Gastrocnemius medialis (tissue), 4 donors: Measurements from ENCODE around the gene PPARA. TPM values are rescaled to one million over a fixed set of nuclear protein-coding genes. Genes with fewer than 3 reads are reported as not detected.

Experiments
- ATAC-seq, 2 donors: fragments of 150-250 bp; one replicate each; pipeline ENCODE4 v1.9.1; 2016
- DNase-seq, 2 donors: peaks; one replicate each; pipeline ENCODE4 v3.0.0-alpha.2; 2019
- H3K27ac ChIP-seq, 4 donors: fragments of 200-600 bp; sonication (generic); 1 replicate in 1 of 4; 2 replicates in 3 of 4; pipeline ENCODE4 v1.5.1; 2016 to 2018; ENCODE audit warnings: mild to moderate bottlenecking in 2 of 4, moderate library complexity in 1 of 4
- H3K27me3 ChIP-seq, 3 donors: fragments of 200-600 bp; sonication (generic) in 2 of 3; 1 replicate in 1 of 3; 2 replicates in 2 of 3; pipeline versions ENCODE4 v1.5.1 to v1.6.0; 2016 to 2019; ENCODE audit warnings: mild to moderate bottlenecking in 1 of 3, moderate library complexity in 1 of 3
- H3K36me3 ChIP-seq, 2 donors: fragments of 200-600 bp; sonication (generic) in 1 of 2; one replicate each; pipeline ENCODE4 v1.5.1; 2017 to 2018
- H3K4me1 ChIP-seq, 2 donors: fragments of 200-600 bp; sonication (generic) in 1 of 2; one replicate each; pipeline ENCODE4 v1.5.1; 2016 to 2017; ENCODE audit warnings: mild to moderate bottlenecking in 2 of 2
- H3K4me3 ChIP-seq, 4 donors: fragments of 200-600 bp; sonication (generic) in 3 of 4; 1 replicate in 1 of 4; 2 replicates in 3 of 4; pipeline ENCODE4 v1.5.1; 2016 to 2019; ENCODE audit warnings: mild to moderate bottlenecking in 2 of 4
- H3K9me3 ChIP-seq, 3 donors: fragments of 200-600 bp; sonication (generic) in 2 of 3; 1 replicate in 1 of 3; 2 replicates in 2 of 3; pipeline ENCODE4 v1.5.1; 2016 to 2019
- CTCF ChIP-seq, 5 experiments: fragments of 450-650 bp in 3 of 5; fragments of 200-600 bp in 2 of 5; sonication (generic) in 2 of 5; IDR thresholded peaks in 4 of 5; conservative IDR thresholded peaks in 1 of 5; 1 replicate in 4 of 5; 2 replicates in 1 of 5; pipeline ENCODE4 v1.5.1; 2016 to 2019; ENCODE audit warnings: antibody characterized with exemption in 5 of 5, mild to moderate bottlenecking in 3 of 5, moderate library complexity in 3 of 5
- POLR2A ChIP-seq, 2 donors: fragments of 450-650 bp; IDR thresholded peaks; one replicate each; pipeline ENCODE4 v1.6.1; 2017; ENCODE audit warnings: antibody characterized with exemption in 2 of 2, mild to moderate bottlenecking in 2 of 2, moderate library complexity in 2 of 2
- in situ Hi-C, 4 donors: fragments of 200-750 bp; cut with MboI; loops; one replicate each; pipeline versions ENCODE4 v1.15.0 to v1.8.0; 2017; ENCODE audit warnings: low sequenced_read_pairs in 4 of 4
- intact Hi-C: fragments of 100-400 bp; cut with DNase I; formaldehyde crosslinking; loops from one replicate; pipeline ENCODE4 v1.15.1; 2023; ENCODE audit warnings: low total_unique reads
- total RNA-seq, 4 donors: library from RNA; depleted of rRNA; stranded (reverse); fragments of >200 nt; gene quantifications; one replicate each; pipeline versions ENCODE4 v1.1.0 to v1.2.3, GENCODE V29; 2016

Gene PPARA
- total RNA-seq, 4 donors from 2014 or later, result 29.6 to 74.8 (median 57.9) TPM

GRCh38 chr22:46220921-46221320 lies 70.6 kb downstream of the PPARA start:
- Histone ChIP-seq H3K9me3 (no peaks in the 10 kb centered on the region), H3K27ac (no peak overlapping the region), H3K4me1 (no peaks in the 10 kb centered on the region), H3K27me3 (no peaks in the 10 kb centered on the region), H3K36me3 (peaks cover 0 to 67% of the 10 kb centered on the region in 2 donors), H3K4me3 (no peak overlapping the region)
- no peak for DNase-seq
- TF ChIP-seq CTCF (IDR thresholded peaks at IDR 0.05 in 4 of 5, conservative IDR thresholded peaks at IDR 0.05 in 1 of 5), result no peak
- no peak for TF ChIP-seq POLR2A (IDR thresholded peaks at IDR 0.05)
- in situ Hi-C loops (no loop called here), intact Hi-C loops (no loop called here)
- no peak for ATAC-seq

DNA sequence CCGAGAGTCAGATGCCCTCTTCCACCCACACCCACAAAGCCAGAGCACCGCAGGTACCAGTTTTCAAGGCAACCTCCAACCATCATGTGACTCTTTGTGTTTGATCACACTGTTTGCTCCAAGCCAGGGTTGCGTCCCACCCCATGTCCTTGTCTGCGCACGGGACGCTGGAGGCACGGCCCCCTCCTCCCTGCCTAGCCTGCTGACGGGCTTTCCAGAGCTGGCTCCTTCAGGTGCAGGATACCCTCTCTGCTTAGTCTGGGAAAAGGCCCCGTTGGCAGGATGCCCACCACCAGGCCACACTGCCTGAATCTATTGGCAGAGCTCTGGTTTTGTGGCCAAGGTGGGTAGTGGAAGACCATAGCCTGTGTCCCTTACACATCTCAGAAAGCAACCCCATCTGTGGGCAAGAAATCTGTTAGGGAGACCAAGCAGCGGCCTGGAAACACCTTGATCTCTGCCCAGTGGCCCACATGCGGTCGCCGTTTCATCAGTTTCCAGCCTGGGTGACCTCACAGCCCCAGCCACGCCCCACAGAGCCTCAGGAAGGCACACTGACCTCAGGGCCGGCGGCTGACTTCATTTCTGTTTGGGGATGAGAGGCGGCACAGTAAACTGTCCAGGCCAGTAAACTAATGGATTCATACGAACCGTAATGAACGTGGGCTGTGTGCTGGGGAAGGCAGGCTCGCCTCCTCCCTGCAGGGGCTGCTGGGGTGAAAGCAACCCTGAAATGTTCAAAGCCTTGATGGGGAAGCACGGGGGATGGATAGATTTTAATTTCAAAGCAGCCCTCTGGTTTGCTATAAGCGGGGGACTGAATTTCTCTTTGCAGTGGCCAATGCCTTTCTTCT lies 73.9 kb downstream of the PPARA start:
- peaks cover 0 to 43% of the 10 kb centered on the region in 2 donors for H3K36me3 ChIP-seq
- intact Hi-C loops (no loop called here), in situ Hi-C loops (no loop called here)
- H3K4me3 ChIP-seq, result no peak overlapping the region
- no peaks in the 10 kb centered on the region for H3K9me3 ChIP-seq
- H3K27ac ChIP-seq, result no peak overlapping the region
- ATAC-seq, result no peak
- no peak for TF ChIP-seq CTCF (IDR thresholded peaks at IDR 0.05 in 4 of 5, conservative IDR thresholded peaks at IDR 0.05 in 1 of 5)
- TF ChIP-seq POLR2A (IDR thresholded peaks at IDR 0.05), result no peak
- no peaks in the 10 kb centered on the region for H3K4me1 ChIP-seq
- no peaks in the 10 kb centered on the region for H3K27me3 ChIP-seq
- no peak for DNase-seq

- Histone ChIP-seq H3K9me3 (no peaks in the 10 kb centered on the region), H3K27me3 (no peaks in the 10 kb centered on the region), H3K4me1 (no peaks in the 10 kb centered on the region), H3K4me3 (no peak overlapping the region), H3K36me3 (peaks cover 0 to 37% of the 10 kb centered on the region in 2 donors), H3K27ac (no peak overlapping the region)
- TF ChIP-seq CTCF (IDR thresholded peaks at IDR 0.05 in 4 of 5, conservative IDR thresholded peaks at IDR 0.05 in 1 of 5) (no peak), POLR2A (IDR thresholded peaks at IDR 0.05) (no peak)
- intact Hi-C loops (no loop called here), in situ Hi-C loops (no loop called here)
- DNase-seq (no peak), ATAC-seq (no peak)
Measured at GRCh38 chr22:46224898-46225290, 74.6 kb downstream of the PPARA start.

GRCh38 chr22:46225631-46226030 lies 75.3 kb downstream of the PPARA start:
- no peak for TF ChIP-seq CTCF (IDR thresholded peaks at IDR 0.05 in 4 of 5, conservative IDR thresholded peaks at IDR 0.05 in 1 of 5)
- no peak for TF ChIP-seq POLR2A (IDR thresholded peaks at IDR 0.05)
- no peaks in the 10 kb centered on the region for H3K27me3 ChIP-seq
- H3K9me3 ChIP-seq, result no peaks in the 10 kb centered on the region
- in situ Hi-C loops, result no loop called here
- intact Hi-C loops, result no loop called here
- H3K4me1 ChIP-seq, result no peaks in the 10 kb centered on the region
- peaks cover 0 to 30% of the 10 kb centered on the region in 2 donors for H3K36me3 ChIP-seq
- H3K27ac ChIP-seq, result no peak overlapping the region
- no peak for ATAC-seq
- DNase-seq, result no peak
- H3K4me3 ChIP-seq, result no peak overlapping the region
